ENCODE data around the gene SECTM1.

SECTM1 gene

GRCh38 chr17:82297714-82298537 is 35.6 kb downstream of the SECTM1 start:
- DNase-seq = peak; percentile 43

GRCh38 chr17:82297280-82297713 is 36.3 kb downstream of the SECTM1 start:
- DNase-seq = no peak

DNA sequence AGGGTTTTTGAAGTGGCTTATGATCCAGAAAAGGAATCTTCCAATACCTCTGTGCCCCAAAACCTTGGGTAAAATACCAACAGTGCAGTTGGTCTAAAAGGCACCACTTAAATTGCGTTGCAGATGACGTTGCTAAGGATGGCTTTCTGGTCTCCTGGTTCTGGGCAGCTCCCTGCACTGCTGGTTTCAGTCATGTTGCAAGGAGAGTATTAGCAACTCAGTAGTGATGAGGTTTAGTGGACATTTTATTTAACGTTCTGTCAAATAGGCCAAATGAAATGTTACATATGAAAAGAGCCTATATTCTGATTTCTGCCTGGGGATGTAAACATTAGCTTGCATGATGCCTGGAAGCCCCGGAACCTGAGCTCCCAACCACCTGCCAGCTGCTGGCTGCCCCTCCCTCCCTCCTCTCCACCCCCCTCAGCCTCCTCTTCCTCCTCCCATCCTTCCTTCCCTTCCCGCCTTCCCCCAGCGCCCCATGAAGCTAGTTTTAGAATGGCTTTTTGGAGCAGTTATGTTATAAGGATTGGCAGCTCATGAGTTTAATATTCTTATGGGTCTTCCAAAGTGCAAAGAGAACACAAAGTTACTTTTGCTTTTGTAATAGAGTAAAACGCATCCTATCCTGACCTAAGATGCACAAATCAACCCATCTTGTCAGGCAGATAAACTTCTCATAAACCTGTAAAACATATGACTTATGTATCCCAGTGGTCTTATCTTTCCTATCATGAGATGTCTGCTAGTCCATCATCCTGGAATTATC is 36.9 kb downstream of the SECTM1 start:
- DNase-seq = no peak

GRCh38 chr17:82295472-82295814 is 38.1 kb downstream of the SECTM1 start:
- no peak for DNase-seq

DNA sequence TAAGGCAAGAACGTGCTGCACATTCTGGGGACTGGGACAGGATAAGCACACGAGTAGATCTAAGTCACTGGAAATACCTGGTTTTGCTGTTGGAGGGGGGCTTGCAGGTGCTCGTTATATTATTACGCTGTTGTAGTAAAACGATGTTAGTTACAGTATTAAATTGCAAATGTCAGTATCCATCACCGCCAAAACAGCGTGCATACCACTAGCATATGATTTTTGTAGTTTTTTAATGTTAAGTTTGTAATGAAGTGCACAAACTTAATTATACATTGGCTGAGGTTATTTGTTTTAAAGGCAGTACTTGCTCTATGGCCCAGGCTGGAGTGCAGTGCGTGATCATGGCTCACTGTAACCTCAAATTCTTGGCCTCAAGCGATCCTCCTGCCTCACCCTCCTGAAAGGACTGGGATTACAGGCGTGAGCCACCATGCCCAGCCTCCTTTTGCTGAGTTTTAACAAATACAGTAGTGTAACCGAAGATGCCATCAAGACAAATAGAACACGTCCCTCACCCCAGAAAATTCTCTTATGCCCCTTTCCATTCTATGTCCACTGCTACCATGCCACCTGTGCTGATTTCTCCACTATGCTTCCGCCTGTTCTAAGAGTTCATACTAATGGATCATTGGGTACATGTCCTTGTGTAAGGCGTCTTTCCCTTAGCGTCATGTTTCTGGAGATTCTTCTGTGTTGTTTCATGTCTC is 39.3 kb downstream of the SECTM1 start:
- no peak for DNase-seq

DNA sequence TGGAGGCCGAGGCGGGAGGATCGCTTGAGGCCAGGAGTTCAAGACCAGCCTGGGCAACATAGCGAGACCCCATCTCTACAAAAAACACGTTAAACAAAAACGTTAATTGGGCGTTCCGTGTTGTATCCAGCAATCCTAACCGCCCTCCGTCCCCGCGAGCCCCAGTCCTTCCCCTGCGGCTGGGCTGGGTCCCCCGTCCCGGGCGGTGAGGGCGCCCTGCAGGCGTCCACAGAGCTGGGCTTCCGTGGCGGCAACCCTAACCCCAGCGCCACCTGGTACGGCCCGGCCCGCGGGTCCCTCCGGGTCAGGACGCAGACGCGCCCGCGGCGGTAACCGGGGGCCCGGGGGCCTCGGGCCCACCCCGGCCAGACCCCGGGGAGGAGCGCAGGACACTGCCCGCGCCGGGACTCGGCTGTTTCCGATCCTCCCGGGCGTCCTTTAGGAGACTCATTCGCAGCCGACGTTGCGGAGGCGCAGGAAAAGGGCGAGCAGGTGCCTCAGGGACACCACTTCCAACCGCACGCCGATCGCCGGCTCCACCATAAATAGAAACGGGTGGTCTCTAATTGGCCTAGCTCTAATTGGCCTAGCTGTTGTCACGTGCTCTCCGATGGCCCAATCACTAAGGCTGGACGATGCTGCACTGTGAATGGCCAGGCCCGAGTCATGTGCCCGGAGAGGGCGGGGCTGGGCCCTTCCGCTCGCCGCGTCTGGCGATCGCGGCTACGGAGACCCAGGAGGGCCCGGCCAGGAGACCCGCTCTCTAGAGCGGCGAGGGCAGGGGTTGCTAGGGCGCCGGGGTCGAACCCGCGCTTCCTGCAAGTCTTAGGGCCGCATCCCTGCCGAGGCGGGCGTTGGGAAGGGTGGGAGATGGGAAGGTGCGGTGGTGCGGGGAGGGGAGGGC is 41.1 kb downstream of the SECTM1 start:
- DNase-seq = peak; percentile 94

GRCh38 chr17:82291582-82292250 is 41.9 kb downstream of the SECTM1 start:
- no peak for DNase-seq

- no peak for DNase-seq
Observed at GRCh38 chr17:82287868-82288801, 45.4 kb downstream of the SECTM1 start.

DNA sequence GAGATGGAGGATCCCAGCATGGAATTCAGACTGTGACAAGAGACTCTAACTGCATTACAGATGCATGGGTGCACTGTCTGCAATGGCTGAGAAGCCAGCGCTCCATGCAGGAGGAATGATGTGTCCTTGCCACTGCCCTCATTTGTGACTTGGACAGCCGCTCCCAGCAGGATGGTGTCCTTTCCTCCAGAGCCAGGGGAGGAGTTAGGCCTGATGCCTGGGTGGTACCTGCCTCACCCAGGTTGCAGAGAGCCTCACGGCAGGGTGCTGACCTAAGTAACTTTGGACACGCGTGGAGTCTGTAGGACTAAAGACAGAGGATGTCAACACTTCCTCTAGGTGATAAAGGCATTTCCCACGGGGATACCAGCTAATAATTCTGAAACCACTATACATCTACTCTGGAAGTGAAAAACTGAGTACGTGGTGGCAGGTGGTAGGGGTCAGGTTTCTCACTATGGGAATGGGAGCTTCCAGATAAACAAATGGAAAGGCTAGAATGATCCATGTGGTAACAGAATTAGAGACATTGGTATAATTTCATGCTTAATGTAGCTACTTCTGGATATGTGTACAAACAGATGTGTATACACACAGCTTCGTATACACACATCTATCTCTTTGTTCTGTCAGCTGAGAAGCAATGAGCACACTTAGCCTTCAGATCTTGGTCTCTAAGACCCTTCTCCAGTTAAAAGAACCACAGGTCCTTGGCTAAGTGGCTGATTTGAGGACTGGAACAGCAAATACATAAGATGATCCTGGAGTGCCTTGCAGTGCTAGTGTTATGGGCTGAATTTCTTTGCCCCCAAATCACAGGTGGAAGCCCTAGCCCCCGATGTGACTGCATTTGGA is 46.3 kb downstream of the SECTM1 start:
- DNase-seq = no peak

DNA sequence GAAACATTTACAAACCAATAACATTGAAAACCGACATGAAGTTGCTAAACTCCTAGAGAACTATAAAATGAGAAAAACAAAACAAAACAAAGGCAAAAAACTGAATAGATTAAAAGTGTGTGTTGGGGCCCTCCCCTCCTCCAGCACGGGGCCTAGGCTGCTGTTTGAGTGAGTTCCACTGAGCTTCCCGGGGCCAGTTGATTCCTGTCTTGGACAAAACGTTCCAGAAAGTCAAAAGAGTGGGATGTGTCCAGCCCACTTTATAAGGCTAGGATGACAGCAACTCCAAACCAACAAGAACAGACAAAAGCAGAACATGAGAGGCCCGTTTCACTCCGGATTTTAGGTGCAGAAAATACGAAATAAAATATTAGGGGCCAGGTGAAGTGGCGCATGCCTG is 48.4 kb downstream of the SECTM1 start:
- no peak for DNase-seq

- no peak for DNase-seq
Observed at GRCh38 chr17:82283208-82283749, 50.3 kb downstream of the SECTM1 start.

DNA sequence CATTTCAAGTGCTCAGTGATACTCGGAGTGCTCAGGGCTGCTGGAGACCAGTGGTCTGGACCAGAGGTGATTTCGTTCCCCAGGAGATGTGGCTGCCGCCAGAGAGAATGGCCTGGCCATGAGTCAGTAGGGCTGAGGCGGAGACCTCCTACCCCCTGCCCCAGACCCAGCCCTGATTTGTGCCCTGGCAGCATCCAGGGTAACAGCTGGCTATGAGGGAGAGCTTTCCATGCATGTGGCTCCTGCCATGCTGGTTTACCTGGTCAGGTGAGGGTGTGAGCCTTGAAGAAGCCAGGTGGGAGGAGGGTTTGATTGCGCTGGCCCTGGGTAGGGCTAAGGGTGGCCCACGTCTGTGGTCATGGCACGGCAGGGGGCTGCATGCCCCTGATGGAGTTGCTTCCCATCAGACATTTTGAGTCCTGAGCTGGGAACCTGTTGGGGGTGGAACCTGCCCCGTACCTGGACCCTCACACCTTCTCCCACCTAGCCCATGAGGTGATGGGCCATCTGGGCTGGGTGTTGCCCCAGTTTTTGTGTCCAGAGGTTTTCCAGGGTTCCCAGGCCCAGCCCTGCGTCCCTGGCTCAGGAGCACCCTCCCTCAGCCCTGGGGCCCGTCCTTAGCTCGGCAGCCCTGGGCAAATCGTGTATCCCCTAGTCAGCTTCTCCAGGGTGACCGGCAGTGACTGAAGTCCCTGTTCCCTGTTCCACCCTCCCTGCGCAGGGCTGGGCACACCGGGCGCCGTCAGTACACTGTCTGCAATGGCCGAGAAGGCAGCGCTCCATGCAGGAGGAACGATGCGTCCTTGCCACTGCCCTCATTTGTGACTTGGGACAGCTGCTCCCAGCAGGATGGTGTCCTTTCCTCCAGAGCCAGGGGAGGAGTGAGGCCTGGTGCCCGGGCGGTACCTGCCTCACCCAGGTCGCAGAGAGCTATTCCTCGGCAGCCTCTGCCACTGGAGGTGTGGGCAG is 51.0 kb downstream of the SECTM1 start:
- no peak for DNase-seq

DNA sequence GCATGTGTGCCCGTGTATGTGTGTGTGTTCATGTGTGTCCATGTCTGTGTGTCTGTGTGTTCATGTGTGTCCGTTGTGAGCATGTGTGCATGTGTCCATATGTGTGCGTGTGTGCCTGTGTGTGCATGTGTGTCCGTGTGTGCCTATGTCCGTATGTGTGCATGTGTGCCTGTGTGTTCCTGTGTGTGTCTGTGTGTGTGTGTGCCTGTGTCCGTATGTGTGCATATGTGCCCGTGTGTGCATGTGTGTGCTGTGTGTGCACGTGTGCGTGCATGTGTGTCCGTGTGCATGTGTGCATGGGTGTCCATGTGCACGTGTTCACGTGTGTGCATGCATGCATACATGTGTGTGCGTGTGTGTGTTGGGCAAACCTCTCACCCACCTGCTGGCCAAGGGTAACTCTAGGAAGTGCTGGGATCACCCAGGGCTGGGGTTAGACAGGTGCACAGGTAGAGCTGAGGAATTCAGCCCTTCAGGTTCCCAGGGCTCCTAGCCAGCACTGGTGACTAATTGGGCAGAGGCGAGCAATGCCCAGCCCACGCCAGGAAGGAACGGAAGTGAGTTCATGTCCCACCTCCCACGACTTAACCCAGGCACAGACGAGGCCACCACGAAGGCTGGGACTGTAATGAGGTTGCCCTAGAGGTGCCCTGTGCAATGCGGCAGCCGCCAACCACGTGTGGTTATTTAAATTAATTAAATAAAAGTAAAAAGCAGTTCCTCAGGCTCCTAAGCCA is 51.9 kb downstream of the SECTM1 start:
- no peak for DNase-seq

DNA sequence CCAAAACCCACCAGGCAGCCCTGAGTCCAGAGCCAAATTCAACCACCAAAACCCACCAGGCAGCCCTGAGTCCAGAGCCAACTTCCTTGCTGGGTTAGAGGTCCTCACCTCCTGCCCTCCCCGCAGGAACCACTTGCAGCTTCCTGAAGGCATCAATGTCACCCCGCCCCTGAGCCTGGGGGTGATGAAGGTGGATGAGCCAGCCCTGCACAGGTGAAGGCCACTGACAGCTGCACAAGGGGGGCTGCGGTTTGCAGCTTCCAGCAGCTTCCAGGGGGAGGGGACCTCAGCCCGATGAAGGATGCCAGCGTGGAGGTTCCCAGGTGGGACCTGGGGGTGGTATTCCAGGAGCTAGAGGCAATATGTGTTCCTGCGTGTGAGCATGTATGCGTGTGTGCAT is 52.5 kb downstream of the SECTM1 start:
- no peak for DNase-seq

DNA sequence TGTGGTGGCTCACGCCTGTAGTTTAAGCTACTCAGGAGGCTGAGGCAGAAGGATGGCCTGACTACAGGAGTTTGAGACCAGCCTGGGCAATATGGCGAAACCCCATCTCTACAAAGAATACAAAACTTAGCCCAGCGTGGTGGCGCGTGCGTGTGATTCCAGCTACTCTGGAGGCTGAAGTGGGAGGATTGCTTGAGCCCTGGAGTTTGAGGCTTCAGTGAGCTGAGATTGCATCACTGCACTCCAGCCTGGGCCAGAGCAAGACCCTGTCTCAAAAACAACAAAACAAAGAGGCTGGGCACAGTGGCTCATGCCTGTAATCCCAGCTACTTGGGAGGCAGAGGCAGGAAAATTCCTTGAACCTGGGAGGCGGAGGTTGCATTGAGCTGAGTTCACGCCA is 53.0 kb downstream of the SECTM1 start:
- DNase-seq = no peak

GRCh38 chr17:82278786-82279391 is 54.7 kb downstream of the SECTM1 start:
- DNase-seq = no peak

- no peak for DNase-seq
Observed at GRCh38 chr17:82278308-82278707, 55.3 kb downstream of the SECTM1 start.

Measured in retina (tissue), 1 donor.